ENCODE data around the gene TRIM38. TPM values are rescaled to one million over a fixed set of nuclear protein-coding genes. Genes with fewer than 3 reads are reported as not detected.

Gene TRIM38
- total and polyA plus RNA-seq, 2 of the 13 experiments (the other 11 are each of a cell fraction or from before 2014, with no cell fraction given) = 2.5 to 3.1 TPM

- TF ChIP-seq ZNF318 (CRISPR knock-in tag; IDR thresholded peaks at IDR 0.05) (peak; percentile 81; the same call in 1 of the 2 replicates), ATF5 (CRISPR knock-in tag; IDR thresholded peaks at IDR 0.05; ENCODE audit: low read depth) (peak; percentile 33; the same call in 1 of the 2 replicates), ZNF33A (CRISPR knock-in tag; IDR thresholded peaks at IDR 0.05; ENCODE audit: borderline replicate concordance) (no peak), SSRP1 (CRISPR knock-in tag; IDR thresholded peaks at IDR 0.05) (peak; percentile 91; the same call in 1 of the 2 replicates), ZNF3 (CRISPR knock-in tag; IDR thresholded peaks at IDR 0.05) (no peak), KDM3A (CRISPR knock-in tag; IDR thresholded peaks at IDR 0.05; ENCODE audit: low read depth) (peak; percentile 49; the same call in 1 of the 2 replicates), HES4 (CRISPR knock-in tag; IDR thresholded peaks at IDR 0.05; ENCODE audit: borderline replicate concordance) (peak; percentile 37; the same call in 1 of the 2 replicates), ZNF44 (CRISPR knock-in tag; IDR thresholded peaks at IDR 0.05) (0 out of 2 replicates have a peak, but pooled peaks have one; percentile 17), ZNF496 (CRISPR knock-in tag; IDR thresholded peaks at IDR 0.05; ENCODE audit: insufficient replicate concordance) (no peak), HNF4G (IDR thresholded peaks at IDR 0.05; ENCODE audit: borderline replicate concordance, low read depth, low read length) (peak; percentile 41; the same call in 1 of the 2 replicates), HNF4G (CRISPR knock-in tag; IDR thresholded peaks at IDR 0.05; ENCODE audit: borderline replicate concordance, low read depth) (0 out of 2 replicates have a peak, but pooled peaks have one; percentile 38), SMARCE1 (IDR thresholded peaks at IDR 0.05; ENCODE audit: borderline replicate concordance) (no peak), NFKB2 (CRISPR knock-in tag; IDR thresholded peaks at IDR 0.05; ENCODE audit: borderline replicate concordance) (peak; percentile 96), SIX1 (CRISPR knock-in tag; IDR thresholded peaks at IDR 0.05; ENCODE audit: borderline replicate concordance) (peak; percentile 58), ZNF570 (CRISPR knock-in tag; IDR thresholded peaks at IDR 0.05; ENCODE audit: borderline replicate concordance) (no peak), ZNF670 (CRISPR knock-in tag; IDR thresholded peaks at IDR 0.05; ENCODE audit: borderline replicate concordance) (no peak), ZNF350 (CRISPR knock-in tag; IDR thresholded peaks at IDR 0.05; ENCODE audit: borderline replicate concordance, low read depth) (no peak; the same call in 1 of the 2 replicates), ZBTB3 (CRISPR knock-in tag; IDR thresholded peaks at IDR 0.05; ENCODE audit: borderline replicate concordance, low read depth) (no peak; the same call in 1 of the 2 replicates), NFKBIZ (CRISPR knock-in tag; IDR thresholded peaks at IDR 0.05) (no peak), ZNF549 (CRISPR knock-in tag; IDR thresholded peaks at IDR 0.05) (peak; percentile 16; the same call in 1 of the 2 replicates), ZBTB20 (CRISPR knock-in tag; IDR thresholded peaks at IDR 0.05; ENCODE audit: borderline replicate concordance, low read depth) (peak; percentile 44; the same call in 1 of the 2 replicates)
Measured at GRCh38 chr6:26031595-26032339, 69.2 kb downstream of the TRIM38 start (continued).
